Activated naive CD8-positive, alpha-beta T cell treated with anti-CD3 and anti-CD28 coated beads, Interleukin-2, amount 50 U/mL, for 24 hours (primary cell): Measurements from ENCODE around the gene P3H3.
"Not testable (repeated sequence)": the region's sequence is repeated elsewhere in the genome, so short reads cannot be mapped to it uniquely, and the experiment has no call there.

Source experiments
- ATAC-seq: fragments of 150-1000 bp; cut with Tn5 transposase; one replicate; pipeline ENCODE4 v1.10.0; 2021
- DNase-seq: peaks from one replicate; pipeline ENCODE4 v3.0.0; 2021
- H3K27ac Mint-ChIP-seq: one replicate; pipeline ENCODE4 v1.8.0; 2021; ENCODE audit warnings: mild to moderate bottlenecking, mixed read lengths
- H3K27me3 Mint-ChIP-seq: one replicate; pipeline ENCODE4 v1.8.0; 2021; ENCODE audit warnings: mixed read lengths
- H3K36me3 Mint-ChIP-seq: one replicate; pipeline ENCODE4 v1.8.0; 2021; ENCODE audit warnings: low read depth, mixed read lengths
- H3K4me1 Mint-ChIP-seq: one replicate; pipeline ENCODE4 v1.8.0; 2021; ENCODE audit warnings: mixed read lengths
- H3K4me3 Mint-ChIP-seq: one replicate; pipeline ENCODE4 v1.8.0; 2021; ENCODE audit warnings: mild to moderate bottlenecking, moderate library complexity, mixed read lengths
- H3K9me3 Mint-ChIP-seq: one replicate; pipeline ENCODE4 v1.8.0; 2021; ENCODE audit warnings: mixed read lengths

P3H3 gene

GRCh38 chr12:6886206-6886999 is 58.2 kb downstream of the P3H3 start:
- not testable (repeated sequence) for DNase-seq, H3K27me3 Mint-ChIP-seq, ATAC-seq, H3K36me3 Mint-ChIP-seq, H3K27ac Mint-ChIP-seq, H3K9me3 Mint-ChIP-seq, H3K4me3 Mint-ChIP-seq
- peaks cover 13% of the 10 kb centered on the region for H3K4me1 Mint-ChIP-seq

- no peaks in the 10 kb centered on the region for H3K27me3 Mint-ChIP-seq
- ATAC-seq (no peak), DNase-seq (no peak)
- H3K27ac Mint-ChIP-seq = no peak overlapping the region
- H3K36me3 Mint-ChIP-seq = peaks cover 7% of the 10 kb centered on the region
- peaks cover 19% of the 10 kb centered on the region for H3K4me1 Mint-ChIP-seq
- no peaks in the 10 kb centered on the region for H3K9me3 Mint-ChIP-seq
- no peak overlapping the region for H3K4me3 Mint-ChIP-seq
Observed at GRCh38 chr12:6887460-6887859, 59.3 kb downstream of the P3H3 start.

GRCh38 chr12:6888360-6888759 is 60.2 kb downstream of the P3H3 start:
- H3K4me3 Mint-ChIP-seq = no peak overlapping the region
- H3K27ac Mint-ChIP-seq = no peak overlapping the region
- H3K36me3 Mint-ChIP-seq = peaks cover 7% of the 10 kb centered on the region

GRCh38 chr12:6888794-6889193 is 60.6 kb downstream of the P3H3 start:
- H3K36me3 Mint-ChIP-seq, ATAC-seq, DNase-seq, H3K9me3 Mint-ChIP-seq, H3K4me3 Mint-ChIP-seq, H3K27ac Mint-ChIP-seq, H3K27me3 Mint-ChIP-seq: not testable (repeated sequence)
- H3K4me1 Mint-ChIP-seq = peaks cover 19% of the 10 kb centered on the region

More at GRCh38 chr12:6888360-6888759, 60.2 kb downstream of the P3H3 start:
- DNase-seq (no peak), ATAC-seq (no peak)
- peaks cover 19% of the 10 kb centered on the region for H3K4me1 Mint-ChIP-seq
- H3K9me3 Mint-ChIP-seq = no peaks in the 10 kb centered on the region
- H3K27me3 Mint-ChIP-seq = no peaks in the 10 kb centered on the region
